ENCODE data around the gene ANGPT4.

GRCh38 chr20:873875-874607, 42.1 kb downstream of the ANGPT4 start:
- TF ChIP-seq CTCF (conservative IDR thresholded peaks at IDR 0.05) (no peak), EZH2 (IDR thresholded peaks at IDR 0.05; ENCODE audit: low read depth) (no peak)
